Measurements from ENCODE around the gene TNS3. TPM values are rescaled to one million over a fixed set of nuclear protein-coding genes. Genes with fewer than 3 reads are reported as not detected.

Gene TNS3
- total RNA-seq, 1 experiment from 2014 or later: 9.5 TPM

DNA sequence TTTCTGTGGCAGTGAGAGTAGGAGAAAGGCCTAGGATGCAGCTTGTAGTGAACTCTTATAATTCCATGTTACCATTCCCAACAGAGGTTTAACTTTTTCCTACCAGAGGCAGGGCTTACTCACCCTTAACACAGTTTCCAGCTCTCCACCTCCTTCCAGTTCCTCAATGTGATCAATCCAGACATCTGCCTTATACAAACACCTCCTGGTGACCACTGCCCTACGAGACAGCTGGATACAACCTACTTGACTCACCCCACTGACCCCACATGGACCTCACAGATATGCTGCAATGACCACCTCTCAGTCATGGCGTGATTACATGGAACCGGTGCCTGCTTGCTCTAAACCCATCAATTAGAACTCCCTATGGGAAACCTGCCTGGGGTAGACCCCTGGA, 326.5 kb downstream of the TNS3 start:
- Histone ChIP-seq H4K20me1 (ENCODE audit: control insufficient read depth, insufficient read depth, insufficient read length) (no peaks in the 10 kb centered on the region), H3K14ac (ENCODE audit: insufficient read depth, low read length) (no peak overlapping the region), H3K79me1 (ENCODE audit: insufficient read depth, low read depth, low read length, poor library complexity, severe bottlenecking) (no peaks in the 10 kb centered on the region), H3K4ac (ENCODE audit: low read depth, low read length) (no peak overlapping the region), H2BK12ac (ENCODE audit: insufficient read length, low read depth, low read length) (no peak overlapping the region), H2BK20ac (ENCODE audit: low read depth, low read length, poor library complexity, severe bottlenecking) (no peak overlapping the region), H3K27me3 (ENCODE audit: insufficient read depth, low read length) (no peaks in the 10 kb centered on the region; the same call in 1 of the 2 replicates), H3K9ac (ENCODE audit: extremely low read depth, insufficient read length, low read length) (no peak overlapping the region), H3T11ph (ENCODE audit: low read length) (no peak overlapping the region), H4K91ac (ENCODE audit: insufficient read length, low read depth, low read length) (no peak overlapping the region), H4K8ac (replicated peaks; ENCODE audit: insufficient read length, low read depth, low read length) (no peak overlapping the region), H3K56ac (ENCODE audit: insufficient read length, low read depth, low read length) (no peak overlapping the region), H2BK120ac (ENCODE audit: low read depth, low read length, poor library complexity, severe bottlenecking) (no peak overlapping the region), H2AK5ac (ENCODE audit: insufficient read length, low read length) (no peak overlapping the region), H2AFZ (ENCODE audit: low read length) (no peak overlapping the region), H3K18ac (ENCODE audit: insufficient read length, low read depth, low read length) (no peak overlapping the region), H4K5ac (ENCODE audit: insufficient read length, low read depth, low read length) (no peak overlapping the region), H3K9me3 (ENCODE audit: control insufficient read depth, low read depth, low read length) (no peaks in the 10 kb centered on the region), H3K23me2 (ENCODE audit: insufficient read length, low read depth, low read length, poor library complexity, severe bottlenecking) (peaks cover 6% of the 10 kb centered on the region), H2BK5ac (ENCODE audit: insufficient read length, low read length) (no peak overlapping the region), H3K27ac (ENCODE audit: insufficient read length, low read depth, low read length) (no peak overlapping the region), H3K4me2 (ENCODE audit: insufficient read depth, insufficient read length, low read length) (no peak overlapping the region), H3K4me1 (ENCODE audit: insufficient read depth, low read length) (no peaks in the 10 kb centered on the region), H2BK15ac (ENCODE audit: low read depth, low read length) (no peak overlapping the region), H3K79me2 (ENCODE audit: insufficient read depth, low read length) (no peaks in the 10 kb centered on the region), H3K23ac (ENCODE audit: insufficient read length, low read depth, low read length) (no peak overlapping the region)
- TF ChIP-seq, protein P1, sequence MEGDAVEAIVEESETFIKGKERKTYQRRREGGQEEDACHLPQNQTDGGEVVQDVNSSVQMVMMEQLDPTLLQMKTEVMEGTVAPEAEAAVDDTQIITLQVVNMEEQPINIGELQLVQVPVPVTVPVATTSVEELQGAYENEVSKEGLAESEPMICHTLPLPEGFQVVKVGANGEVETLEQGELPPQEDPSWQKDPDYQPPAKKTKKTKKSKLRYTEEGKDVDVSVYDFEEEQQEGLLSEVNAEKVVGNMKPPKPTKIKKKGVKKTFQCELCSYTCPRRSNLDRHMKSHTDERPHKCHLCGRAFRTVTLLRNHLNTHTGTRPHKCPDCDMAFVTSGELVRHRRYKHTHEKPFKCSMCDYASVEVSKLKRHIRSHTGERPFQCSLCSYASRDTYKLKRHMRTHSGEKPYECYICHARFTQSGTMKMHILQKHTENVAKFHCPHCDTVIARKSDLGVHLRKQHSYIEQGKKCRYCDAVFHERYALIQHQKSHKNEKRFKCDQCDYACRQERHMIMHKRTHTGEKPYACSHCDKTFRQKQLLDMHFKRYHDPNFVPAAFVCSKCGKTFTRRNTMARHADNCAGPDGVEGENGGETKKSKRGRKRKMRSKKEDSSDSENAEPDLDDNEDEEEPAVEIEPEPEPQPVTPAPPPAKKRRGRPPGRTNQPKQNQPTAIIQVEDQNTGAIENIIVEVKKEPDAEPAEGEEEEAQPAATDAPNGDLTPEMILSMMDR (conservative IDR thresholded peaks at IDR 0.05): no peak
- peaks cover 6 to 8% of the 10 kb centered on the region in 2 experiments; a peak in 4 of 5 replicates for H3K9me3 Mint-ChIP-seq
- 0 out of 5 replicates have a peak overlapping the region, but pooled peaks of 1 of the 2 experiments have one; percentile 47 for H3K4me3 Mint-ChIP-seq
- no peak for DNase-seq
- no CpG with 5 or more reads among the region's 3 CpGs for whole genome bisulfite sequencing (ENCODE audit: extremely low coverage, insufficient read length, low lambda C conversion rate)
- H3K4me1 Mint-ChIP-seq: peaks cover 13 to 14% of the 10 kb centered on the region in 2 experiments
- peaks cover 62% of the 10 kb centered on the region for H3K27me3 Mint-ChIP-seq (ENCODE audit: low read depth)
- peaks cover 0 to 5% (median 4%) of the 10 kb centered on the region in 3 experiments; a peak in 4 of 7 replicates for H3K36me3 Mint-ChIP-seq (ENCODE audit: insufficient read depth in 1 of 3, low read depth in 3 of 3)
- H3K27ac Mint-ChIP-seq: no peak overlapping the region
